A673 (cell line): ENCODE data around the gene ADGRG3.

Experiments used
- EZH2 ChIP-seq: fragments of 200-600 bp; sonication (generic); IDR thresholded peaks from 2 replicates; pipeline ENCODE4 v1.6.1; 2017; ENCODE audit warnings: borderline replicate concordance, low read depth, mild to moderate bottlenecking, mixed read lengths, antibody characterized with exemption, low read length; ENCODE audit not compliant: poor library complexity, severe bottlenecking
- TF ChIP-seq, protein P1 (sequence below): fragments of 300-800, 200-600 bp; sonication (generic); conservative IDR thresholded peaks from 2 replicates; pipeline ENCODE4 v1.5.1; 2017; ENCODE audit warnings: low read depth, mild to moderate bottlenecking, antibody characterized with exemption, low read length, moderate library complexity, mixed read lengths

DNA sequence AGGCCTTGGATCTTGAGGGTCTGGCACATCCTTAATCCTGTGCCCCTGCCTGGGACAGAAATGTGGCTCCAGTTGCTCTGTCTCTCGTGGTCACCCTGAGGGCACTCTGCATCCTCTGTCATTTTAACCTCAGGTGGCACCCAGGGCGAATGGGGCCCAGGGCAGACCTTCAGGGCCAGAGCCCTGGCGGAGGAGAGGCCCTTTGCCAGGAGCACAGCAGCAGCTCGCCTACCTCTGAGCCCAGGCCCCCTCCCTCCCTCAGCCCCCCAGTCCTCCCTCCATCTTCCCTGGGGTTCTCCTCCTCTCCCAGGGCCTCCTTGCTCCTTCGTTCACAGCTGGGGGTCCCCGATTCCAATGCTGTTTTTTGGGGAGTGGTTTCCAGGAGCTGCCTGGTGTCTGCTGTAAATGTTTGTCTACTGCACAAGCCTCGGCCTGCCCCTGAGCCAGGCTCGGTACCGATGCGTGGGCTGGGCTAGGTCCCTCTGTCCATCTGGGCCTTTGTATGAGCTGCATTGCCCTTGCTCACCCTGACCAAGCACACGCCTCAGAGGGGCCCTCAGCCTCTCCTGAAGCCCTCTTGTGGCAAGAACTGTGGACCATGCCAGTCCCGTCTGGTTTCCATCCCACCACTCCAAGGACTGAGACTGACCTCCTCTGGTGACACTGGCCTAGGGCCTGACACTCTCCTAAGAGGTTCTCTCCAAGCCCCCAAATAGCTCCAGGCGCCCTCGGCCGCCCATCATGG is 4.0 kb upstream of the ADGRG3 start:
- TF ChIP-seq, protein P1, sequence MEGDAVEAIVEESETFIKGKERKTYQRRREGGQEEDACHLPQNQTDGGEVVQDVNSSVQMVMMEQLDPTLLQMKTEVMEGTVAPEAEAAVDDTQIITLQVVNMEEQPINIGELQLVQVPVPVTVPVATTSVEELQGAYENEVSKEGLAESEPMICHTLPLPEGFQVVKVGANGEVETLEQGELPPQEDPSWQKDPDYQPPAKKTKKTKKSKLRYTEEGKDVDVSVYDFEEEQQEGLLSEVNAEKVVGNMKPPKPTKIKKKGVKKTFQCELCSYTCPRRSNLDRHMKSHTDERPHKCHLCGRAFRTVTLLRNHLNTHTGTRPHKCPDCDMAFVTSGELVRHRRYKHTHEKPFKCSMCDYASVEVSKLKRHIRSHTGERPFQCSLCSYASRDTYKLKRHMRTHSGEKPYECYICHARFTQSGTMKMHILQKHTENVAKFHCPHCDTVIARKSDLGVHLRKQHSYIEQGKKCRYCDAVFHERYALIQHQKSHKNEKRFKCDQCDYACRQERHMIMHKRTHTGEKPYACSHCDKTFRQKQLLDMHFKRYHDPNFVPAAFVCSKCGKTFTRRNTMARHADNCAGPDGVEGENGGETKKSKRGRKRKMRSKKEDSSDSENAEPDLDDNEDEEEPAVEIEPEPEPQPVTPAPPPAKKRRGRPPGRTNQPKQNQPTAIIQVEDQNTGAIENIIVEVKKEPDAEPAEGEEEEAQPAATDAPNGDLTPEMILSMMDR: no peak
- no peak for TF ChIP-seq EZH2
